GM18951 (cell line): ENCODE data around the gene ZNRF3.
"Not testable (repeated sequence)": the region's sequence is repeated elsewhere in the genome, so short reads cannot be mapped to it uniquely, and the experiment has no call there.

Experiments used
- POLR2A ChIP-seq: IDR thresholded peaks from 4 replicates; pipeline ENCODE4 v1.6.1; 2011; ENCODE audit warnings: mild to moderate bottlenecking; ENCODE audit not compliant: insufficient read length, insufficient read depth; ENCODE audit errors: extremely low read depth
- in situ Hi-C: fragments of 300-500 bp; cut with MboI; formaldehyde crosslinking; loops from one replicate; pipeline ENCODE4 v1.12.0; 2022; ENCODE audit warnings: low sequenced_read_pairs, mixed read lengths, inconsistent platforms; ENCODE audit not compliant: unreplicated experiment

The ZNRF3 gene

GRCh38 chr22:28906312-28906711, 22.9 kb downstream of the ZNRF3 start:
- in situ Hi-C loops, result no loop called here
- no peak for TF ChIP-seq POLR2A

- no peak for TF ChIP-seq POLR2A
- in situ Hi-C loops, result no loop called here
Observed at GRCh38 chr22:28907311-28908008, 24.1 kb downstream of the ZNRF3 start.

GRCh38 chr22:28908810-28909209, 25.4 kb downstream of the ZNRF3 start:
- in situ Hi-C loops, result not testable (repeated sequence)

GRCh38 chr22:28909375-28909774, 26.0 kb downstream of the ZNRF3 start:
- in situ Hi-C loops, result no loop called here
- no peak for TF ChIP-seq POLR2A

- TF ChIP-seq POLR2A, result no peak
- in situ Hi-C loops, result no loop called here
Observed at GRCh38 chr22:28910569-28911303, 27.4 kb downstream of the ZNRF3 start.

- in situ Hi-C loops, result no loop called here
- TF ChIP-seq POLR2A, result no peak
Observed at GRCh38 chr22:28911304-28911690, 27.9 kb downstream of the ZNRF3 start.

- in situ Hi-C loops, result no loop called here
- TF ChIP-seq POLR2A, result no peak
Observed at GRCh38 chr22:28911777-28912669, 28.7 kb downstream of the ZNRF3 start.

- in situ Hi-C loops, result no loop called here
- TF ChIP-seq POLR2A, result no peak
Observed at GRCh38 chr22:28914201-28914600, 30.8 kb downstream of the ZNRF3 start.

GRCh38 chr22:28915969-28916368, 32.6 kb downstream of the ZNRF3 start:
- in situ Hi-C loops, result no loop called here
- TF ChIP-seq POLR2A, result no peak

GRCh38 chr22:28917747-28918549, 34.6 kb downstream of the ZNRF3 start:
- in situ Hi-C loops, result no loop called here
- TF ChIP-seq POLR2A, result no peak

GRCh38 chr22:28918550-28919271, 35.3 kb downstream of the ZNRF3 start:
- no peak for TF ChIP-seq POLR2A
- in situ Hi-C loops, result no loop called here

GRCh38 chr22:28920757-28921584, 37.6 kb downstream of the ZNRF3 start:
- TF ChIP-seq POLR2A, result no peak
- in situ Hi-C loops, result no loop called here

- no peak for TF ChIP-seq POLR2A
- in situ Hi-C loops, result no loop called here
Observed at GRCh38 chr22:28921585-28921879, 38.2 kb downstream of the ZNRF3 start.
